HCT116 (cell line): ENCODE measurements around the gene AFF1. TPM values are rescaled to one million over a fixed set of nuclear protein-coding genes. Genes with fewer than 3 reads are reported as not detected.

ENCODE experiments used
- ATAC-seq: fragments of 200-7000 bp; cut with Tn5 transposase; 2 replicates; pipeline ENCODE4 v1.9.1; 2020; ENCODE audit warnings: mild to moderate bottlenecking, moderate library complexity
- BruUV-seq: library from RNA; stranded (reverse); fragments of 400-500 nt; replicated peaks from 2 replicates; lab custom pipeline; 2021; lab: Mats Ljungman, UMichigan
- CTCF ChIA-PET: fragments of 300-600 bp; sonication (Branson Sonifier 250); formaldehyde crosslinking; loops from one replicate; lab custom pipeline; 2021; ENCODE audit warnings: antibody characterized with exemption; lab: Charles Lee
- POLR2A ChIA-PET: fragments of 300-600, 350-600 bp; sonication (Branson Sonifier 250); formaldehyde crosslinking; loops from one replicate; lab custom pipeline; 2021; ENCODE audit warnings: antibody characterized with exemption; lab: Charles Lee
- RAD21 ChIA-PET, 2 experiments: fragments of 300-600 bp; sonication (Branson Sonifier 250); formaldehyde crosslinking; loops; one replicate each; lab custom pipeline; 2023; ENCODE audit warnings: low total read pairs in 2 of 2; ENCODE audit not compliant: uncharacterized antibody in 2 of 2, unreplicated experiment in 2 of 2, low non-redundant PET in 1 of 2; lab: Charles Lee
- DNase-seq: peaks from one replicate; pipeline ENCODE4 v3.0.0-alpha.2; 2010; ENCODE audit warnings: low read depth, low spot score
- H2AFZ ChIP-seq: fragments of 200-600 bp; shearing (Covaris generic), sonication (generic); 2 replicates; pipeline ENCODE4 v1.6.1; 2017; ENCODE audit warnings: low read depth, mixed run types, mixed read lengths, antibody characterized with exemption, low read length; ENCODE audit not compliant: poor library complexity, severe bottlenecking
- H3K27ac ChIP-seq: 2 replicates; pipeline ENCODE4 v1.5.1; 2012; ENCODE audit warnings: low read depth, low read length
- H3K27me3 ChIP-seq: fragments of 200-600 bp; sonication (generic); 2 replicates; pipeline ENCODE4 v1.6.1; 2016; ENCODE audit warnings: mixed run types, low read length, mixed read lengths; ENCODE audit not compliant: insufficient read depth
- H3K36me3 ChIP-seq, 2 experiments: fragments of 200-500 bp in 1 of 2; fragments of 200-600 bp in 1 of 2; sonication (Bioruptor generic) in 1 of 2; sonication (generic) in 1 of 2; 2 replicates each; pipeline versions ENCODE4 v1.5.1 to v1.6.1; 2014 to 2016; ENCODE audit warnings: low read length in 2 of 2, inconsistent platforms in 1 of 2, mixed read lengths in 1 of 2, mixed run types in 1 of 2; ENCODE audit not compliant: insufficient read depth in 2 of 2, control insufficient read depth in 1 of 2
- H3K4me1 ChIP-seq, 2 experiments: fragments of 200-600 bp in 1 of 2; sonication (generic) in 1 of 2; 2 replicates each; pipeline versions ENCODE4 v1.5.1 to v1.6.1; 2012 to 2017; ENCODE audit warnings: low read length in 2 of 2, inconsistent platforms in 1 of 2, mild to moderate bottlenecking in 1 of 2, mixed read lengths in 1 of 2, mixed run types in 1 of 2, moderate library complexity in 1 of 2; ENCODE audit not compliant: insufficient read depth in 2 of 2, control insufficient read depth in 1 of 2
- H3K4me2 ChIP-seq: fragments of 200-600 bp; sonication (generic); 2 replicates; pipeline ENCODE4 v1.6.1; 2017; ENCODE audit warnings: mixed run types, low read length, mixed read lengths
- H3K4me3 ChIP-seq, 2 experiments: fragments of 200-600 bp in 1 of 2; sonication (generic) in 1 of 2; replicated peaks in 1 of 2; 2 replicates each; pipeline ENCODE4 v1.5.1; 2011 to 2016; ENCODE audit warnings: low read length in 2 of 2, control low read depth in 1 of 2, low read depth in 1 of 2, mild to moderate bottlenecking in 1 of 2, mixed read lengths in 1 of 2, mixed run types in 1 of 2
- H3K79me2 ChIP-seq: fragments of 200-600 bp; sonication (generic); 2 replicates; pipeline ENCODE4 v1.6.1; 2017; ENCODE audit warnings: mild to moderate bottlenecking, mixed run types, low read length, moderate library complexity, mixed read lengths; ENCODE audit not compliant: insufficient read depth
- H3K9ac ChIP-seq: fragments of 200-600 bp; sonication (generic); 2 replicates; pipeline ENCODE4 v1.6.1; 2016; ENCODE audit warnings: low read length, mixed read lengths
- H3K9me2 ChIP-seq: fragments of 200-600 bp; sonication (generic), shearing (Covaris generic); 2 replicates; pipeline ENCODE4 v1.6.1; 2017; ENCODE audit warnings: mixed run types, mild to moderate bottlenecking, moderate library complexity; ENCODE audit not compliant: insufficient read depth
- H3K9me3 ChIP-seq, 2 experiments: fragments of 200-500 bp in 1 of 2; fragments of 200-600 bp in 1 of 2; sonication (Bioruptor generic) in 1 of 2; sonication (generic) in 1 of 2; 2 replicates each; pipeline ENCODE4 v1.6.1; 2014 to 2017; ENCODE audit warnings: low read length in 2 of 2, mixed read lengths in 2 of 2, inconsistent platforms in 1 of 2, low read depth in 1 of 2, mild to moderate bottlenecking in 1 of 2, mixed run types in 1 of 2, moderate library complexity in 1 of 2; ENCODE audit not compliant: control insufficient read depth in 1 of 2, insufficient read depth in 1 of 2
- H4K20me1 ChIP-seq: fragments of 200-600 bp; sonication (generic), shearing (Covaris generic); 2 replicates; pipeline ENCODE4 v1.6.1; 2017; ENCODE audit warnings: mixed run types, mild to moderate bottlenecking, moderate library complexity; ENCODE audit not compliant: insufficient read depth
- CEBPB ChIP-seq: IDR thresholded peaks from 2 replicates; pipeline ENCODE4 v1.6.1; 2012; ENCODE audit warnings: low read depth
- EGR1 ChIP-seq: IDR thresholded peaks from 2 replicates; pipeline ENCODE4 v1.6.1; 2012; ENCODE audit warnings: low read depth
- ELF1 ChIP-seq: IDR thresholded peaks from 2 replicates; pipeline ENCODE4 v1.6.1; 2012; ENCODE audit warnings: low read depth, borderline replicate concordance
- EZH2 ChIP-seq: fragments of 200-600 bp; sonication (generic); IDR thresholded peaks from 2 replicates; pipeline ENCODE4 v1.6.1; 2017; ENCODE audit warnings: antibody characterized with exemption, mixed run types
- EZH2phosphoT487 ChIP-seq: fragments of 200-600 bp; IDR thresholded peaks from 2 replicates; pipeline ENCODE4 v1.6.1; 2018; ENCODE audit warnings: antibody characterized with exemption, borderline replicate concordance
- POLR2A ChIP-seq: IDR thresholded peaks from 2 replicates; pipeline ENCODE4 v1.7.0; 2011; ENCODE audit warnings: borderline replicate concordance; ENCODE audit not compliant: insufficient read depth, insufficient read length; ENCODE audit errors: extremely low read depth
- POLR2AphosphoS5 ChIP-seq: IDR thresholded peaks from 2 replicates; pipeline ENCODE4 v1.6.1; 2011; ENCODE audit warnings: mild to moderate bottlenecking, low read depth, low read length, moderate library complexity
- RAD21 ChIP-seq: IDR thresholded peaks from 2 replicates; pipeline ENCODE4 v1.6.1; 2012; ENCODE audit warnings: low read depth, mild to moderate bottlenecking
- SIN3A ChIP-seq: IDR thresholded peaks from 2 replicates; pipeline ENCODE4 v1.6.1; 2012; ENCODE audit warnings: low read depth
- SRF ChIP-seq: IDR thresholded peaks from 2 replicates; pipeline ENCODE4 v1.6.1; 2012; ENCODE audit warnings: low read depth
- TCF7L2 ChIP-seq: IDR thresholded peaks from 2 replicates; pipeline ENCODE4 v1.7.0; 2011; ENCODE audit warnings: borderline replicate concordance, inconsistent platforms; ENCODE audit not compliant: insufficient read depth, insufficient read length; ENCODE audit errors: extremely low read depth
- YY1 ChIP-seq: IDR thresholded peaks from 2 replicates; pipeline ENCODE4 v1.6.1; 2011; ENCODE audit warnings: low read length, low read depth, moderate library complexity, mild to moderate bottlenecking; ENCODE audit not compliant: insufficient replicate concordance; ENCODE audit errors: extremely low read depth
- ZFX ChIP-seq: fragments of 450-650 bp; IDR thresholded peaks from 2 replicates; pipeline ENCODE4 v1.6.1; 2017
- ZNF274 ChIP-seq: fragments of 200-500 bp; sonication (Bioruptor generic); IDR thresholded peaks from 2 replicates; pipeline ENCODE4 v1.6.1; 2014; ENCODE audit warnings: mild to moderate bottlenecking, low read depth, low read length, inconsistent platforms
- intact Hi-C: fragments of 100-400 bp; cut with micrococcal nuclease; formaldehyde crosslinking; loops from 2 replicates; pipeline ENCODE4 v1.10.0; 2022
- total RNA-seq: library from RNA; stranded (reverse); gene quantifications from one replicate; pipeline ENCODE4 v1.2.1, GENCODE V29; 2021; ENCODE audit not compliant: unreplicated experiment
- TF ChIP-seq, protein P1 (sequence below): IDR thresholded peaks from 2 replicates; pipeline ENCODE4 v1.6.1; 2012; ENCODE audit warnings: low read depth
- TF ChIP-seq, protein P2 (sequence below): IDR thresholded peaks from 2 replicates; pipeline ENCODE4 v1.6.1; 2012

The AFF1 gene
- total RNA-seq, 1 experiment from 2014 or later: 43.1 TPM

GRCh38 chr4:87103086-87103485, 168.3 kb downstream of the AFF1 start:
- no peaks in the 10 kb centered on the region for H3K36me3 ChIP-seq
- BruUV-seq: no TSS peak
- H3K9me3 ChIP-seq: no peaks in the 10 kb centered on the region
- H3K4me2 ChIP-seq: peak overlapping the region; percentile 61
- intact Hi-C loops: no loop called here
- no peak for TF ChIP-seq POLR2AphosphoS5
- TF ChIP-seq YY1: no peak
- TF ChIP-seq ZFX: no peak
- TF ChIP-seq RAD21: no peak
- TF ChIP-seq ZNF274: no peak
- no peak for TF ChIP-seq SIN3A
- TF ChIP-seq, protein P1, sequence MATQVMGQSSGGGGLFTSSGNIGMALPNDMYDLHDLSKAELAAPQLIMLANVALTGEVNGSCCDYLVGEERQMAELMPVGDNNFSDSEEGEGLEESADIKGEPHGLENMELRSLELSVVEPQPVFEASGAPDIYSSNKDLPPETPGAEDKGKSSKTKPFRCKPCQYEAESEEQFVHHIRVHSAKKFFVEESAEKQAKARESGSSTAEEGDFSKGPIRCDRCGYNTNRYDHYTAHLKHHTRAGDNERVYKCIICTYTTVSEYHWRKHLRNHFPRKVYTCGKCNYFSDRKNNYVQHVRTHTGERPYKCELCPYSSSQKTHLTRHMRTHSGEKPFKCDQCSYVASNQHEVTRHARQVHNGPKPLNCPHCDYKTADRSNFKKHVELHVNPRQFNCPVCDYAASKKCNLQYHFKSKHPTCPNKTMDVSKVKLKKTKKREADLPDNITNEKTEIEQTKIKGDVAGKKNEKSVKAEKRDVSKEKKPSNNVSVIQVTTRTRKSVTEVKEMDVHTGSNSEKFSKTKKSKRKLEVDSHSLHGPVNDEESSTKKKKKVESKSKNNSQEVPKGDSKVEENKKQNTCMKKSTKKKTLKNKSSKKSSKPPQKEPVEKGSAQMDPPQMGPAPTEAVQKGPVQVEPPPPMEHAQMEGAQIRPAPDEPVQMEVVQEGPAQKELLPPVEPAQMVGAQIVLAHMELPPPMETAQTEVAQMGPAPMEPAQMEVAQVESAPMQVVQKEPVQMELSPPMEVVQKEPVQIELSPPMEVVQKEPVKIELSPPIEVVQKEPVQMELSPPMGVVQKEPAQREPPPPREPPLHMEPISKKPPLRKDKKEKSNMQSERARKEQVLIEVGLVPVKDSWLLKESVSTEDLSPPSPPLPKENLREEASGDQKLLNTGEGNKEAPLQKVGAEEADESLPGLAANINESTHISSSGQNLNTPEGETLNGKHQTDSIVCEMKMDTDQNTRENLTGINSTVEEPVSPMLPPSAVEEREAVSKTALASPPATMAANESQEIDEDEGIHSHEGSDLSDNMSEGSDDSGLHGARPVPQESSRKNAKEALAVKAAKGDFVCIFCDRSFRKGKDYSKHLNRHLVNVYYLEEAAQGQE: no peak
- no peak for TF ChIP-seq CEBPB
- no peak for TF ChIP-seq ELF1
- no peak for TF ChIP-seq SRF
- no peak for TF ChIP-seq POLR2A
- no peak for TF ChIP-seq EZH2
- no peak for TF ChIP-seq EGR1
- TF ChIP-seq EZH2phosphoT487: no peak
- no peak for TF ChIP-seq TCF7L2
- TF ChIP-seq, protein P2, sequence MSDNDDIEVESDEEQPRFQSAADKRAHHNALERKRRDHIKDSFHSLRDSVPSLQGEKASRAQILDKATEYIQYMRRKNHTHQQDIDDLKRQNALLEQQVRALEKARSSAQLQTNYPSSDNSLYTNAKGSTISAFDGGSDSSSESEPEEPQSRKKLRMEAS: no peak
- TF ChIP-seq, all 23 proteins: peak for 0
- ATAC-seq: no peak
- Histone ChIP-seq H3K27me3 (no peaks in the 10 kb centered on the region), H3K9ac (0 out of 2 replicates have a peak overlapping the region, but pooled peaks have one; percentile 12), H3K9me2 (no peaks in the 10 kb centered on the region), H3K79me2 (no peaks in the 10 kb centered on the region), H3K27ac (no peak overlapping the region), H3K4me1 (peaks cover 34% of the 10 kb centered on the region in 2 experiments), H2AFZ (no peak overlapping the region), H4K20me1 (no peaks in the 10 kb centered on the region), H3K4me3 (no peak overlapping the region)
- no peak for DNase-seq
- RAD21 ChIA-PET: interaction anchor here in 1 of 2 experiments (0.6 kb wide), 1 partner anchor 11 kb away, joined by 4 read pairs; no protein-coding TSS in a partner anchor
- POLR2A ChIA-PET: no interaction called here
- CTCF ChIA-PET: interaction anchor here (1.4 to 3.3 kb wide), 2 partner anchors 10 to 181 kb away, joined by 3 to 10 read pairs; no protein-coding TSS in a partner anchor
